GM23338 (cell line): ENCODE results near the gene FN1. TPM values are rescaled to one million over a fixed set of nuclear protein-coding genes. Genes with fewer than 3 reads are reported as not detected.

Source experiments
- ATAC-seq: fragments of 200-7000 bp; cut with Tn5 transposase; 3 replicates; pipeline ENCODE4 v1.9.1; 2020
- DNase-seq: peaks from one replicate; pipeline ENCODE4 v3.0.0-alpha.2; 2015; ENCODE audit warnings: low spot score
- H2AFZ ChIP-seq: fragments of 200-600 bp; sonication (generic); 2 replicates; pipeline ENCODE4 v1.8.0; 2016; ENCODE audit warnings: antibody characterized with exemption, mild to moderate bottlenecking, moderate library complexity
- H3F3A ChIP-seq: fragments of 200-600 bp; sonication (generic); replicated peaks from 2 replicates; pipeline ENCODE4 v1.8.0; 2017; ENCODE audit warnings: antibody characterized with exemption, mixed run types, low read depth
- H3K27ac ChIP-seq: fragments of 200-600 bp; sonication (generic); 2 replicates; pipeline ENCODE4 v1.6.1; 2016; ENCODE audit warnings: low read depth
- H3K27me3 ChIP-seq: fragments of 200-600 bp; sonication (generic); 2 replicates; pipeline ENCODE4 v1.8.0; 2016; ENCODE audit warnings: mild to moderate bottlenecking, mixed run types, moderate library complexity; ENCODE audit not compliant: insufficient read depth
- H3K36me3 ChIP-seq: fragments of 200-600 bp; sonication (generic); 2 replicates; pipeline ENCODE4 v1.8.0; 2016; ENCODE audit warnings: mild to moderate bottlenecking; ENCODE audit not compliant: insufficient read depth
- H3K4me1 ChIP-seq: fragments of 200-600 bp; sonication (generic); 2 replicates; pipeline ENCODE4 v1.8.0; 2016; ENCODE audit warnings: mild to moderate bottlenecking, moderate library complexity; ENCODE audit not compliant: insufficient read depth
- H3K4me2 ChIP-seq: fragments of 200-600 bp; sonication (generic); 2 replicates; pipeline ENCODE4 v1.7.1; 2017; ENCODE audit warnings: mixed run types
- H3K4me3 ChIP-seq: fragments of 200-600 bp; sonication (generic); 2 replicates; pipeline ENCODE4 v1.6.1; 2016; ENCODE audit warnings: mixed run types
- H3K79me2 ChIP-seq: fragments of 200-600 bp; sonication (generic); replicated peaks from 2 replicates; pipeline ENCODE4 v1.8.0; 2017; ENCODE audit warnings: mild to moderate bottlenecking; ENCODE audit not compliant: insufficient read depth
- H3K9me2 ChIP-seq: fragments of 200-600 bp; sonication (generic); 2 replicates; pipeline ENCODE4 v1.8.0; 2017; ENCODE audit not compliant: insufficient read depth
- H4K20me1 ChIP-seq: fragments of 200-600 bp; sonication (generic); replicated peaks from 2 replicates; pipeline ENCODE4 v1.8.0; 2017; ENCODE audit warnings: mild to moderate bottlenecking; ENCODE audit not compliant: insufficient read depth
- H3K27ac Mint-ChIP-seq: 2 replicates; pipeline ENCODE4 v1.8.0; 2020; ENCODE audit warnings: inconsistent platforms, mild to moderate bottlenecking, moderate library complexity, mixed read lengths
- H3K27me3 Mint-ChIP-seq: 3 replicates; pipeline ENCODE4 v1.8.0; 2022; ENCODE audit warnings: low read depth, mild to moderate bottlenecking, moderate library complexity, mixed read lengths, inconsistent platforms; ENCODE audit not compliant: insufficient read depth, poor library complexity
- H3K36me3 Mint-ChIP-seq: 3 replicates; pipeline ENCODE4 v1.8.0; 2021; ENCODE audit warnings: low read depth, mild to moderate bottlenecking, inconsistent platforms, moderate library complexity, mixed read lengths
- H3K4me1 Mint-ChIP-seq: 3 replicates; pipeline ENCODE4 v1.8.0; 2020; ENCODE audit warnings: mild to moderate bottlenecking, inconsistent platforms, mixed read lengths
- H3K4me3 Mint-ChIP-seq: 3 replicates; pipeline ENCODE4 v1.8.0; 2021; ENCODE audit warnings: moderate library complexity, mild to moderate bottlenecking, inconsistent platforms, mixed read lengths
- H3K9me3 Mint-ChIP-seq: 3 replicates; pipeline ENCODE4 v1.8.0; 2020; ENCODE audit warnings: moderate library complexity, mild to moderate bottlenecking, inconsistent platforms, mixed read lengths
- CREB1 ChIP-seq: fragments of 250-450 bp; sonication (Bioruptor Pico); IDR thresholded peaks from 2 replicates; pipeline ENCODE4 v1.5.0; 2020; ENCODE audit warnings: low read depth, mild to moderate bottlenecking, moderate library complexity
- CTCF ChIP-seq, 2 experiments: fragments of 200-600 bp in 1 of 2; sonication (generic) in 1 of 2; conservative IDR thresholded peaks; 2 replicates each; pipeline versions ENCODE4 v1.5.1 to v1.6.1; 2016 to 2017; ENCODE audit warnings: antibody characterized with exemption in 2 of 2, low read depth in 2 of 2, mild to moderate bottlenecking in 2 of 2, moderate library complexity in 1 of 2
- EZH2 ChIP-seq: fragments of 200-600 bp; sonication (generic); IDR thresholded peaks from one replicate; pipeline ENCODE4 v1.8.0; 2017; ENCODE audit warnings: antibody characterized with exemption, mild to moderate bottlenecking, low read depth; ENCODE audit not compliant: unreplicated experiment
- EZH2phosphoT487 ChIP-seq: fragments of 200-600 bp; sonication (generic); IDR thresholded peaks from one replicate; pipeline ENCODE4 v1.8.1; 2018; ENCODE audit warnings: antibody characterized with exemption; ENCODE audit not compliant: unreplicated experiment
- JUNB ChIP-seq: IDR thresholded peaks from one replicate; pipeline ENCODE4 v1.6.1; 2016; ENCODE audit warnings: antibody characterized with exemption; ENCODE audit not compliant: unreplicated experiment
- NANOG ChIP-seq: IDR thresholded peaks from 2 replicates; pipeline ENCODE4 v1.6.1; 2016; ENCODE audit warnings: antibody characterized with exemption, borderline replicate concordance
- POLR2AphosphoS5 ChIP-seq: IDR thresholded peaks from 2 replicates; pipeline ENCODE4 v1.6.1; 2016; ENCODE audit warnings: antibody characterized with exemption, low read depth
- STAT1 ChIP-seq: IDR thresholded peaks from one replicate; pipeline ENCODE4 v1.6.1; 2016; ENCODE audit warnings: antibody characterized with exemption; ENCODE audit not compliant: unreplicated experiment
- ZNF114 ChIP-seq: fragments of 250-450 bp; sonication (Bioruptor Pico); IDR thresholded peaks from 2 replicates; pipeline ENCODE4 v1.5.0; 2020; ENCODE audit warnings: mild to moderate bottlenecking, moderate library complexity
- ZNF331 ChIP-seq: fragments of 250-450 bp; sonication (Bioruptor Pico); IDR thresholded peaks from 2 replicates; pipeline ENCODE4 v1.5.0; 2020; ENCODE audit warnings: low read depth, mild to moderate bottlenecking, moderate library complexity
- ZNF462 ChIP-seq: fragments of 250-450 bp; sonication (Bioruptor Pico); IDR thresholded peaks from 2 replicates; pipeline ENCODE4 v1.5.0; 2020; ENCODE audit warnings: mild to moderate bottlenecking, moderate library complexity
- polyA plus RNA-seq: library from polyadenylated mRNA; unstranded; fragments of >200 nt; fragmentation: Nextera tagmentation; extraction: Ambion mirVana; gene quantifications from 2 replicates; pipeline ENCODE4 v1.2.1, GENCODE V29; 2016
- total RNA-seq: library from RNA; depleted of rRNA; stranded (reverse); fragments of >200 nt; shearing (Covaris generic); gene quantifications from 2 replicates; pipeline ENCODE4 v1.2.3, GENCODE V29; 2014
- TF ChIP-seq, protein P1 (sequence below): IDR thresholded peaks from one replicate; pipeline ENCODE4 v1.6.1; 2018; ENCODE audit warnings: antibody characterized with exemption; ENCODE audit not compliant: unreplicated experiment
- TF ChIP-seq, protein P2 (sequence below): IDR thresholded peaks from 2 replicates; pipeline ENCODE4 v1.6.1; 2016; ENCODE audit warnings: antibody characterized with exemption

FN1 gene
- total and polyA plus RNA-seq, 2 experiments from 2014 or later = 79.6 to 255 TPM

GRCh38 chr2:215419769-215420470 is 15.9 kb downstream of the FN1 start:
- Mint-ChIP-seq H3K9me3 (no peaks in the 10 kb centered on the region), H3K36me3 (peaks cover 34% of the 10 kb centered on the region), H3K27me3 (no peaks in the 10 kb centered on the region), H3K27ac (no peak overlapping the region), H3K4me1 (no peaks in the 10 kb centered on the region), H3K4me3 (no peak overlapping the region)
- H3K4me2 ChIP-seq = no peak overlapping the region
- TF ChIP-seq ZNF114 (CRISPR knock-in tag) (no peak), EZH2phosphoT487 (no peak), CTCF (conservative IDR thresholded peaks at IDR 0.05; ENCODE audit: low read depth in 2 of 2) (no peak), STAT1 (no peak), EZH2 (no peak), JUNB (no peak), ZNF331 (CRISPR knock-in tag) (no peak), NANOG (no peak), ZNF462 (CRISPR knock-in tag) (no peak), POLR2AphosphoS5 (no peak), CREB1 (CRISPR knock-in tag) (no peak)
- TF ChIP-seq, protein P1, sequence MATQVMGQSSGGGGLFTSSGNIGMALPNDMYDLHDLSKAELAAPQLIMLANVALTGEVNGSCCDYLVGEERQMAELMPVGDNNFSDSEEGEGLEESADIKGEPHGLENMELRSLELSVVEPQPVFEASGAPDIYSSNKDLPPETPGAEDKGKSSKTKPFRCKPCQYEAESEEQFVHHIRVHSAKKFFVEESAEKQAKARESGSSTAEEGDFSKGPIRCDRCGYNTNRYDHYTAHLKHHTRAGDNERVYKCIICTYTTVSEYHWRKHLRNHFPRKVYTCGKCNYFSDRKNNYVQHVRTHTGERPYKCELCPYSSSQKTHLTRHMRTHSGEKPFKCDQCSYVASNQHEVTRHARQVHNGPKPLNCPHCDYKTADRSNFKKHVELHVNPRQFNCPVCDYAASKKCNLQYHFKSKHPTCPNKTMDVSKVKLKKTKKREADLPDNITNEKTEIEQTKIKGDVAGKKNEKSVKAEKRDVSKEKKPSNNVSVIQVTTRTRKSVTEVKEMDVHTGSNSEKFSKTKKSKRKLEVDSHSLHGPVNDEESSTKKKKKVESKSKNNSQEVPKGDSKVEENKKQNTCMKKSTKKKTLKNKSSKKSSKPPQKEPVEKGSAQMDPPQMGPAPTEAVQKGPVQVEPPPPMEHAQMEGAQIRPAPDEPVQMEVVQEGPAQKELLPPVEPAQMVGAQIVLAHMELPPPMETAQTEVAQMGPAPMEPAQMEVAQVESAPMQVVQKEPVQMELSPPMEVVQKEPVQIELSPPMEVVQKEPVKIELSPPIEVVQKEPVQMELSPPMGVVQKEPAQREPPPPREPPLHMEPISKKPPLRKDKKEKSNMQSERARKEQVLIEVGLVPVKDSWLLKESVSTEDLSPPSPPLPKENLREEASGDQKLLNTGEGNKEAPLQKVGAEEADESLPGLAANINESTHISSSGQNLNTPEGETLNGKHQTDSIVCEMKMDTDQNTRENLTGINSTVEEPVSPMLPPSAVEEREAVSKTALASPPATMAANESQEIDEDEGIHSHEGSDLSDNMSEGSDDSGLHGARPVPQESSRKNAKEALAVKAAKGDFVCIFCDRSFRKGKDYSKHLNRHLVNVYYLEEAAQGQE = no peak
- TF ChIP-seq, protein P2, sequence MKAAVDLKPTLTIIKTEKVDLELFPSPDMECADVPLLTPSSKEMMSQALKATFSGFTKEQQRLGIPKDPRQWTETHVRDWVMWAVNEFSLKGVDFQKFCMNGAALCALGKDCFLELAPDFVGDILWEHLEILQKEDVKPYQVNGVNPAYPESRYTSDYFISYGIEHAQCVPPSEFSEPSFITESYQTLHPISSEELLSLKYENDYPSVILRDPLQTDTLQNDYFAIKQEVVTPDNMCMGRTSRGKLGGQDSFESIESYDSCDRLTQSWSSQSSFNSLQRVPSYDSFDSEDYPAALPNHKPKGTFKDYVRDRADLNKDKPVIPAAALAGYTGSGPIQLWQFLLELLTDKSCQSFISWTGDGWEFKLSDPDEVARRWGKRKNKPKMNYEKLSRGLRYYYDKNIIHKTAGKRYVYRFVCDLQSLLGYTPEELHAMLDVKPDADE = no peak
- H2AFZ ChIP-seq = no peak overlapping the region
- no peak overlapping the region for H3K4me3 ChIP-seq
- no peaks in the 10 kb centered on the region for H3K27me3 ChIP-seq
- no peaks in the 10 kb centered on the region for H3K9me2 ChIP-seq
- H3F3A ChIP-seq = no peaks in the 10 kb centered on the region
- no peaks in the 10 kb centered on the region; the same call in 1 of the 2 replicates for H4K20me1 ChIP-seq
- ATAC-seq = no peak
- no peaks in the 10 kb centered on the region for H3K4me1 ChIP-seq
- no peaks in the 10 kb centered on the region for H3K79me2 ChIP-seq
- H3K36me3 ChIP-seq = peaks cover 41% of the 10 kb centered on the region
- no peak for DNase-seq
- H3K27ac ChIP-seq = no peak overlapping the region
